ENCODE results near the gene USP20. TPM values are rescaled to one million over a fixed set of nuclear protein-coding genes. Genes with fewer than 3 reads are reported as not detected.

Gene USP20
- total RNA-seq, 1 experiment from 2014 or later = 16.8 TPM

- Histone ChIP-seq H3K9ac (ENCODE audit: low read length) (no peak overlapping the region), H2AFZ (ENCODE audit: low read depth, low read length, poor library complexity, severe bottlenecking) (no peak overlapping the region), H3K27ac (ENCODE audit: low read depth, low read length) (no peak overlapping the region), H3K27me3 (ENCODE audit: insufficient read depth, low read length) (no peaks in the 10 kb centered on the region), H3K4me3 (replicated peaks in 1 of 2; ENCODE audit: low read depth in 1 of 2, low read length in 2 of 2) (no peak overlapping the region), H3K4me2 (ENCODE audit: low read length) (no peak overlapping the region), H4K20me1 (ENCODE audit: insufficient read depth) (no peaks in the 10 kb centered on the region), H3K4me1 (ENCODE audit: control insufficient read depth in 1 of 2, insufficient read depth in 2 of 2, low read length in 2 of 2) (peaks cover 16 to 24% of the 10 kb centered on the region in 2 experiments), H3K36me3 (ENCODE audit: control insufficient read depth in 1 of 2, insufficient read depth in 2 of 2, low read length in 2 of 2) (no peaks in the 10 kb centered on the region), H3K79me2 (ENCODE audit: insufficient read depth, low read length) (no peaks in the 10 kb centered on the region), H3K9me2 (ENCODE audit: insufficient read depth) (no peaks in the 10 kb centered on the region), H3K9me3 (ENCODE audit: control insufficient read depth in 1 of 2, insufficient read depth in 1 of 2, low read depth in 1 of 2, low read length in 2 of 2) (no peaks in the 10 kb centered on the region)
- TF ChIP-seq CEBPB (IDR thresholded peaks at IDR 0.05; ENCODE audit: low read depth) = no peak
- TF ChIP-seq ZFX (IDR thresholded peaks at IDR 0.05) = no peak
- no peak for TF ChIP-seq ZBTB33 (IDR thresholded peaks at IDR 0.05; ENCODE audit: extremely low read depth, insufficient replicate concordance, low read length)
- no peak for TF ChIP-seq CBX3 (IDR thresholded peaks at IDR 0.05; ENCODE audit: low read depth)
- ChIA-PET RAD21 (ENCODE audit: low non-redundant PET in 1 of 2, low total read pairs in 2 of 2, uncharacterized antibody in 2 of 2, unreplicated experiment in 2 of 2) (no interaction called here), POLR2A (no interaction called here), CTCF (no interaction called here)
- ATAC-seq (no peak), DNase-seq (ENCODE audit: low read depth, low spot score) (no peak)
- BruUV-seq (replicated peaks) = no TSS peak
- intact Hi-C loops (cut with micrococcal nuclease) = no loop called here
Measured at GRCh38 chr9:129880654-129881546, 45.6 kb downstream of the USP20 start.

GRCh38 chr9:129881547-129882324, 46.5 kb downstream of the USP20 start:
- DNase-seq (ENCODE audit: low read depth, low spot score) = no peak
- ATAC-seq = no peak
- Histone ChIP-seq H3K9ac (ENCODE audit: low read length) (no peak overlapping the region), H3K27ac (ENCODE audit: low read depth, low read length) (no peak overlapping the region), H3K9me3 (ENCODE audit: control insufficient read depth in 1 of 2, insufficient read depth in 1 of 2, low read depth in 1 of 2, low read length in 2 of 2) (no peaks in the 10 kb centered on the region), H3K4me3 (replicated peaks in 1 of 2; ENCODE audit: low read depth in 1 of 2, low read length in 2 of 2) (no peak overlapping the region), H2AFZ (ENCODE audit: low read depth, low read length, poor library complexity, severe bottlenecking) (no peak overlapping the region), H3K4me2 (ENCODE audit: low read length) (no peak overlapping the region), H3K79me2 (ENCODE audit: insufficient read depth, low read length) (no peaks in the 10 kb centered on the region), H3K9me2 (ENCODE audit: insufficient read depth) (no peaks in the 10 kb centered on the region), H3K4me1 (ENCODE audit: control insufficient read depth in 1 of 2, insufficient read depth in 2 of 2, low read length in 2 of 2) (peaks cover 22 to 31% of the 10 kb centered on the region in 2 experiments), H3K36me3 (ENCODE audit: control insufficient read depth in 1 of 2, insufficient read depth in 2 of 2, low read length in 2 of 2) (no peaks in the 10 kb centered on the region), H4K20me1 (ENCODE audit: insufficient read depth) (no peaks in the 10 kb centered on the region), H3K27me3 (ENCODE audit: insufficient read depth, low read length) (no peaks in the 10 kb centered on the region)
- ChIA-PET POLR2A (no interaction called here), CTCF (no interaction called here), RAD21 (ENCODE audit: low non-redundant PET in 1 of 2, low total read pairs in 2 of 2, uncharacterized antibody in 2 of 2, unreplicated experiment in 2 of 2) (no interaction called here)
- intact Hi-C loops (cut with micrococcal nuclease) = no loop called here
- no TSS peak for BruUV-seq (replicated peaks)
- no peak for TF ChIP-seq ZFX (IDR thresholded peaks at IDR 0.05)
- no peak for TF ChIP-seq ZNF274 (IDR thresholded peaks at IDR 0.05; ENCODE audit: low read depth, low read length)
- TF ChIP-seq EZH2phosphoT487 (IDR thresholded peaks at IDR 0.05; ENCODE audit: borderline replicate concordance) = no peak
- TF ChIP-seq RAD21 (IDR thresholded peaks at IDR 0.05; ENCODE audit: low read depth) = no peak
- no peak for TF ChIP-seq JUND (IDR thresholded peaks at IDR 0.05)
- TF ChIP-seq ZBTB33 (IDR thresholded peaks at IDR 0.05; ENCODE audit: extremely low read depth, insufficient replicate concordance, low read length) = no peak
- TF ChIP-seq CEBPB (IDR thresholded peaks at IDR 0.05; ENCODE audit: low read depth) = no peak
- no peak for TF ChIP-seq POLR2A (IDR thresholded peaks at IDR 0.05; ENCODE audit: borderline replicate concordance, extremely low read depth, insufficient read depth, insufficient read length)
- TF ChIP-seq TCF7L2 (IDR thresholded peaks at IDR 0.05; ENCODE audit: borderline replicate concordance, extremely low read depth, insufficient read depth, insufficient read length) = no peak
- no peak for TF ChIP-seq EZH2 (IDR thresholded peaks at IDR 0.05)
- TF ChIP-seq YY1 (IDR thresholded peaks at IDR 0.05; ENCODE audit: extremely low read depth, insufficient replicate concordance, low read depth, low read length) = no peak

Measured in HCT116 (cell line).